ENCODE data around the gene SPON1.

DNA sequence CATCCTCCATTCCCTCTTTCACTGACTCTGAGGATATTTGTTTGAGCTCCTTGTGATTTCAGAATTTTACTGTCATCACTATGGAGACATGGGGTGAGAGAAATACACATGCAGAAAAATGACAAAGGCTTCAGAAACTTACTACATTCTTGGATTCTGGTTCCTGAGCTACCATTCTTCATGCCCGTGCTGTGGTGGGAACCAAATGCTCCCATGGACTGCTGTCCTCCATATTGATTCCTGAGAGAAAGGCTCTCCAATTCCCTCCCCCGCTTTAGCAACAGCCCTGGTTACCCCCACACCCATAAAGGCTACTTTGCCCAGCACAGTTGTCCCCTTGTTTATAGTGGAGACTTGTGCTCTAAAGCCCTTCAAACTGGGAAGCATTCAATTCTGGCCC, 201.1 kb downstream of the SPON1 start:
- TF ChIP-seq, protein P1, sequence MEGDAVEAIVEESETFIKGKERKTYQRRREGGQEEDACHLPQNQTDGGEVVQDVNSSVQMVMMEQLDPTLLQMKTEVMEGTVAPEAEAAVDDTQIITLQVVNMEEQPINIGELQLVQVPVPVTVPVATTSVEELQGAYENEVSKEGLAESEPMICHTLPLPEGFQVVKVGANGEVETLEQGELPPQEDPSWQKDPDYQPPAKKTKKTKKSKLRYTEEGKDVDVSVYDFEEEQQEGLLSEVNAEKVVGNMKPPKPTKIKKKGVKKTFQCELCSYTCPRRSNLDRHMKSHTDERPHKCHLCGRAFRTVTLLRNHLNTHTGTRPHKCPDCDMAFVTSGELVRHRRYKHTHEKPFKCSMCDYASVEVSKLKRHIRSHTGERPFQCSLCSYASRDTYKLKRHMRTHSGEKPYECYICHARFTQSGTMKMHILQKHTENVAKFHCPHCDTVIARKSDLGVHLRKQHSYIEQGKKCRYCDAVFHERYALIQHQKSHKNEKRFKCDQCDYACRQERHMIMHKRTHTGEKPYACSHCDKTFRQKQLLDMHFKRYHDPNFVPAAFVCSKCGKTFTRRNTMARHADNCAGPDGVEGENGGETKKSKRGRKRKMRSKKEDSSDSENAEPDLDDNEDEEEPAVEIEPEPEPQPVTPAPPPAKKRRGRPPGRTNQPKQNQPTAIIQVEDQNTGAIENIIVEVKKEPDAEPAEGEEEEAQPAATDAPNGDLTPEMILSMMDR (IDR thresholded peaks at IDR 0.05) = no peak
- no peak for TF ChIP-seq POLR2AphosphoS5 (IDR thresholded peaks at IDR 0.05; ENCODE audit: low read depth, low read length)
- TF ChIP-seq, protein P2, sequence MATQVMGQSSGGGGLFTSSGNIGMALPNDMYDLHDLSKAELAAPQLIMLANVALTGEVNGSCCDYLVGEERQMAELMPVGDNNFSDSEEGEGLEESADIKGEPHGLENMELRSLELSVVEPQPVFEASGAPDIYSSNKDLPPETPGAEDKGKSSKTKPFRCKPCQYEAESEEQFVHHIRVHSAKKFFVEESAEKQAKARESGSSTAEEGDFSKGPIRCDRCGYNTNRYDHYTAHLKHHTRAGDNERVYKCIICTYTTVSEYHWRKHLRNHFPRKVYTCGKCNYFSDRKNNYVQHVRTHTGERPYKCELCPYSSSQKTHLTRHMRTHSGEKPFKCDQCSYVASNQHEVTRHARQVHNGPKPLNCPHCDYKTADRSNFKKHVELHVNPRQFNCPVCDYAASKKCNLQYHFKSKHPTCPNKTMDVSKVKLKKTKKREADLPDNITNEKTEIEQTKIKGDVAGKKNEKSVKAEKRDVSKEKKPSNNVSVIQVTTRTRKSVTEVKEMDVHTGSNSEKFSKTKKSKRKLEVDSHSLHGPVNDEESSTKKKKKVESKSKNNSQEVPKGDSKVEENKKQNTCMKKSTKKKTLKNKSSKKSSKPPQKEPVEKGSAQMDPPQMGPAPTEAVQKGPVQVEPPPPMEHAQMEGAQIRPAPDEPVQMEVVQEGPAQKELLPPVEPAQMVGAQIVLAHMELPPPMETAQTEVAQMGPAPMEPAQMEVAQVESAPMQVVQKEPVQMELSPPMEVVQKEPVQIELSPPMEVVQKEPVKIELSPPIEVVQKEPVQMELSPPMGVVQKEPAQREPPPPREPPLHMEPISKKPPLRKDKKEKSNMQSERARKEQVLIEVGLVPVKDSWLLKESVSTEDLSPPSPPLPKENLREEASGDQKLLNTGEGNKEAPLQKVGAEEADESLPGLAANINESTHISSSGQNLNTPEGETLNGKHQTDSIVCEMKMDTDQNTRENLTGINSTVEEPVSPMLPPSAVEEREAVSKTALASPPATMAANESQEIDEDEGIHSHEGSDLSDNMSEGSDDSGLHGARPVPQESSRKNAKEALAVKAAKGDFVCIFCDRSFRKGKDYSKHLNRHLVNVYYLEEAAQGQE (IDR thresholded peaks at IDR 0.05; ENCODE audit: insufficient read depth in 1 of 2, low read depth in 2 of 2, low read length in 1 of 2) = no peak
- TF ChIP-seq TCF7L2 (IDR thresholded peaks at IDR 0.05; ENCODE audit: low read depth, low read length) = no peak
